HG03378 (cell line): ENCODE results near the gene LSR.

Experiments used
- ATAC-seq: cut with Tn5 transposase; IDR thresholded peaks from one replicate; pipeline ENCODE4 v1.9.1; 2021; ENCODE audit warnings: mild to moderate bottlenecking, moderate library complexity; ENCODE audit not compliant: unreplicated experiment

The LSR gene

GRCh38 chr19:35248310-35249145 is at the start of gene LSR:
Gene LSR, plus strand, starts transcription at chr19:35249002. Its CDS starts 21 bp downstream, at chr19:35249023.
- peak; percentile 54 for ATAC-seq

GRCh38 chr19:35199481-35199880 is 49.3 kb upstream of the LSR start:
- no peak for ATAC-seq

- no peak for ATAC-seq
These were observed 45.8 kb upstream of the LSR start for GRCh38 chr19:35202722-35203688.

GRCh38 chr19:35204799-35205732 is 43.7 kb upstream of the LSR start:
- no peak for ATAC-seq

- ATAC-seq, result no peak
These were observed 43.0 kb upstream of the LSR start for GRCh38 chr19:35205733-35206323.

GRCh38 chr19:35206379-35206778 is 42.4 kb upstream of the LSR start:
- ATAC-seq, result no peak

GRCh38 chr19:35206855-35207254 is 41.9 kb upstream of the LSR start:
- no peak for ATAC-seq

- no peak for ATAC-seq
These were observed 41.4 kb upstream of the LSR start for GRCh38 chr19:35207391-35207871.

GRCh38 chr19:35208121-35208520 is 40.7 kb upstream of the LSR start:
- no peak for ATAC-seq

- no peak for ATAC-seq
These were observed 39.2 kb upstream of the LSR start for GRCh38 chr19:35209646-35210045.

- ATAC-seq, result no peak
These were observed 37.1 kb upstream of the LSR start for GRCh38 chr19:35211545-35212230.

- no peak for ATAC-seq
These were observed 36.6 kb upstream of the LSR start for GRCh38 chr19:35212241-35212640.

- peak; percentile 68 for ATAC-seq
These were observed 34.9 kb upstream of the LSR start for GRCh38 chr19:35213663-35214632.

GRCh38 chr19:35214766-35215422 is 33.9 kb upstream of the LSR start:
- ATAC-seq, result no peak

- no peak for ATAC-seq
These were observed 32.6 kb upstream of the LSR start for GRCh38 chr19:35216016-35216832.

- ATAC-seq, result no peak
These were observed 31.8 kb upstream of the LSR start for GRCh38 chr19:35216833-35217648.
